Adrenal gland (tissue), 5 donors: ENCODE data around the gene WSCD2.

Experiments used
- CTCF ChIP-seq, 6 experiments: fragments of 450-650 bp in 4 of 6; fragments of 200-600 bp in 2 of 6; sonication (generic) in 1 of 6; IDR thresholded peaks; 1 replicate in 5 of 6; 2 replicates in 1 of 6; pipeline versions ENCODE4 v1.5.1 to v1.8.0; 2016 to 2021; ENCODE audit warnings: antibody characterized with exemption in 6 of 6, mild to moderate bottlenecking in 2 of 6, moderate library complexity in 1 of 6
- POLR2A ChIP-seq, 2 donors: fragments of 450-650 bp; IDR thresholded peaks; one replicate each; pipeline ENCODE4 v1.6.1; 2017; ENCODE audit warnings: antibody characterized with exemption in 2 of 2, mild to moderate bottlenecking in 2 of 2, moderate library complexity in 1 of 2
- donor health status: DM: no; HTN: no; CAD: no.

- TF ChIP-seq CTCF (IDR thresholded peaks at IDR 0.05) = no peak
- no peak for TF ChIP-seq POLR2A (IDR thresholded peaks at IDR 0.05)
Observed at GRCh38 chr12:108147279-108147678, 18.2 kb downstream of the WSCD2 start.
